ENCODE results near the gene PSENEN.
A peak's percentile ranks its signal among the peaks of the same experiment; 100 is the strongest.

The PSENEN gene

DNA sequence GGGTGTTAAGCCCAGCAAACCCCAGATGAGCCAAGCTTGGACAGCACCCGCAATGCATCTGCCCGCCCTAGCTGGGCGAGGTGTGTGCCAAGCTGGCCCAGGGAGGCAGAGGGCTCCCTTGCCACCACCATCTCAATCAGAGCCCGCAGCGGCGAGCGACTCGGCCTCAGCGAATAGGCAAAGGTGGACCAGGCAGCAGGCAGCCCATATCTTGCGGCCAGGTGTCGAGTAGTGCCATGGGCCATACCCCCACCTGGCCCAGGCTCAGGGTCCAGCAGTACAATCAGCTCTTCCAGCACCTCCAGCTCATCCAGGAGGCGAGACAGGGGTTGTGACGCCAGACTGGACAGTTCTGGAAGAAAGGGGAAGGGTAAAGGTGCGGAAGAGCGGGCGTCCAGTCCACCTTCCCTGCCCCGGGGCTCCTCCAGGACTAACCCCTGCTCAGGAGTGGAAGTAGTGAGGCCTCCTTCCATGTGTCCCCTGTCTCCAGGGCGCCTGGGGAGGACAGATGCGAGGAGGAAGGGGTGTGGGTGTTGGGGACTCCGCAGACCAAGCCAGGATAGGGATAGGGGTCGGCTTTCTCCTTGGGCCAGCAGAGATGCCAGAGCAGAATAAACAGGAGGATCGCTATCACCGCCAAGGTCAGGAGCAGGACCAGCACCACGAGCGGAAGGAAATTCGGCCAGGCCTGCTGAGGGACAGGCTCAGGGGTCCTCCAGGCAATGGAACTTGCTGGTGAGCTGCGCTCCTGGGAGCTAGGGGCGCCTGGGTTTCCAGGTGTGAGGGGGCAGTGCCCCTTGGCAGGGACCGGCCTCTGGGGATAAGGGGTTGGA lies 6.0 kb upstream of the PSENEN start:
- Histone ChIP-seq H3K18ac (ENCODE audit: low read length) (no peak overlapping the region), H3K79me1 (ENCODE audit: low read length) (no peaks in the 10 kb centered on the region), H3K23ac (ENCODE audit: low read length) (no peak overlapping the region), H3K27ac (ENCODE audit: low read depth, low read length) (no peak overlapping the region), H3K4me2 (ENCODE audit: low read length) (peak overlapping the region; percentile 93), H3K9ac (ENCODE audit: low read length) (peak overlapping the region; percentile 79), H2BK120ac (ENCODE audit: low read depth, low read length) (no peak overlapping the region), H2BK15ac (replicated peaks; ENCODE audit: low read depth) (no peak overlapping the region), H3K27me3 (ENCODE audit: insufficient read depth, low read length, poor library complexity) (no peaks in the 10 kb centered on the region), H3K79me2 (ENCODE audit: control insufficient read depth, insufficient read depth, low read length) (no peaks in the 10 kb centered on the region), H2AK5ac (ENCODE audit: low read length) (no peak overlapping the region), H4K8ac (ENCODE audit: low read depth, low read length) (no peak overlapping the region), H3K56ac (ENCODE audit: low read length) (peak overlapping the region; percentile 73), H4K5ac (ENCODE audit: low read length) (no peak overlapping the region), H3K4ac (ENCODE audit: low read depth, low read length) (no peak overlapping the region), H3K4me3 (ENCODE audit: low read length) (no peak overlapping the region), H2BK5ac (ENCODE audit: low read length) (no peak overlapping the region), H3K4me1 (ENCODE audit: control insufficient read depth, low read depth, low read length) (no peaks in the 10 kb centered on the region), H3K36me3 (ENCODE audit: control insufficient read depth, insufficient read depth, low read length) (peaks cover 9% of the 10 kb centered on the region)
- WGBS (ENCODE audit: extremely low coverage, insufficient coverage, low lambda C conversion rate): no CpG with 5 or more reads among the region's 29 CpGs
- DNase-seq: no peak

DNA sequence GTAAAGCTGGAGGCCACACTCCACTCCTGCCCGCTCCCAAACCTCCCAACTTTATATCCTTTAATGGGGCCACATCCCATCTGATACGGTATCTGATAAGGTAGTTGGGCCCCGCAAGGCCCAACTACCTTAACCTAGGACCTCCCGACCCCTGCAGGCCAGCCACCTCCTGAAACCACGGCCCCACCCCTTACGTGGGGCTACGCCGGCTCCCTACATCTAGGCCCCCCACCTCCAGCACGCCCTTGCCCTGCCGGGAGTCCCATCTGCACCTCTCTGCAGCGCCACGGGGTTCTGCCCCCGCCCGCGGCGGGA lies 5.4 kb upstream of the PSENEN start:
- H3K27ac ChIP-seq (ENCODE audit: low read depth, low read length): peak overlapping the region; percentile 13
- no peak overlapping the region for H3K18ac ChIP-seq (ENCODE audit: low read length)
- no peak overlapping the region for H3K23ac ChIP-seq (ENCODE audit: low read length)
- H3K9ac ChIP-seq (ENCODE audit: low read length): peak overlapping the region; percentile 79
- no peaks in the 10 kb centered on the region for H3K27me3 ChIP-seq (ENCODE audit: insufficient read depth, low read length, poor library complexity)
- WGBS (ENCODE audit: extremely low coverage, insufficient coverage, low lambda C conversion rate): no CpG with 5 or more reads among the region's 16 CpGs
- no peak overlapping the region for H2AK5ac ChIP-seq (ENCODE audit: low read length)
- H3K79me2 ChIP-seq (ENCODE audit: control insufficient read depth, insufficient read depth, low read length): no peaks in the 10 kb centered on the region
- peak overlapping the region; percentile 93 for H3K4me2 ChIP-seq (ENCODE audit: low read length)
- no peak for DNase-seq
- no peak overlapping the region for H2BK5ac ChIP-seq (ENCODE audit: low read length)
- no peak overlapping the region for H2BK120ac ChIP-seq (ENCODE audit: low read depth, low read length)
- no peaks in the 10 kb centered on the region for H3K4me1 ChIP-seq (ENCODE audit: control insufficient read depth, low read depth, low read length)
- no peak overlapping the region for H3K4ac ChIP-seq (ENCODE audit: low read depth, low read length)
- H3K4me3 ChIP-seq (ENCODE audit: low read length): peak overlapping the region; percentile 57
- no peak overlapping the region for H4K8ac ChIP-seq (ENCODE audit: low read depth, low read length)
- no peak overlapping the region for H2BK15ac ChIP-seq (replicated peaks; ENCODE audit: low read depth)
- H3K56ac ChIP-seq (ENCODE audit: low read length): peak overlapping the region; percentile 73
- H3K36me3 ChIP-seq (ENCODE audit: control insufficient read depth, insufficient read depth, low read length): peaks cover 9% of the 10 kb centered on the region
- no peaks in the 10 kb centered on the region for H3K79me1 ChIP-seq (ENCODE audit: low read length)
- no peak overlapping the region for H4K5ac ChIP-seq (ENCODE audit: low read length)

DNA sequence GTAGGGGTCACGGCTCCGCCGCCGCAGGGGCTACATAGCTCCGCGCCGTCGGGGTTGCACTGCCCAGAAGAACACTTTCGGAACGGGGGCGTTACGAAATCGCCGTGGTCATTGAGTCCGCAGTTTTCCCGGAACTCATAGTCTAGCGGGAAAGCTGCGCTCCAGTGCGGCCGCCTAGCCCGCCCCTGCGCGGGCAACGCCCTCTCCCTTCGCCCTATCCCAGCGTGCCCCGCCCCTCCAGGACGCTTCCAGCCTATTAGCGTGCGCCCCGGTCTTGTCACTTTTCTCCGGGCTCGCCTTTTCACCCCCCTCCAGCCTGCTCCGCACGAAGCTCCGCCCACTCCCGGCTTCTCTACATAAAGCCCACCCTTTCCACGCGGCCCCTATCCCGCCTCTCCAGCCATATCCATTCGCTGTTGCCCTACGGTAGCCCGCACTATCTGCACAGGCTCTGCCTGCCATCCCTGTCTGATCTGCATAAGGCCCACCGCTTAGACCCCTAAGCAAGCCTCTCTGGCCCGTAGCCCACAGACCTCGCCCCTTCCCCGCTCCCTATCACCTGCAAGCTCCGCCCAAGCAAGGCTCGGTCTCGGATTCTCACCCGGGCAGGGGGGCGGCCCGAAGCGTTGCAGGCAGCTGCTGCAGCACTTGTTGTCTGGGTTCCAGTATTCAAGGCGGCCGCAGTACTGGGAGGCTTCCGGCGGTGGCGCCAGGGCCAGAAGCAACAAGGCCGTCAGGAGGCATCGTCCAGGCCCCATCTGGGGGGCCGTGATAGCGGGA lies 4.8 kb upstream of the PSENEN start:
- no peak overlapping the region for H2BK120ac ChIP-seq (ENCODE audit: low read depth, low read length)
- H4K8ac ChIP-seq (ENCODE audit: low read depth, low read length): no peak overlapping the region
- H3K18ac ChIP-seq (ENCODE audit: low read length): peak overlapping the region; percentile 33
- H3K4ac ChIP-seq (ENCODE audit: low read depth, low read length): peak overlapping the region; percentile 39
- H3K23ac ChIP-seq (ENCODE audit: low read length): no peak overlapping the region
- DNase-seq: peak; percentile 99
- H3K79me1 ChIP-seq (ENCODE audit: low read length): no peaks in the 10 kb centered on the region
- H4K5ac ChIP-seq (ENCODE audit: low read length): no peak overlapping the region
- no peak overlapping the region for H2AK5ac ChIP-seq (ENCODE audit: low read length)
- peaks cover 9% of the 10 kb centered on the region for H3K36me3 ChIP-seq (ENCODE audit: control insufficient read depth, insufficient read depth, low read length)
- H3K27ac ChIP-seq (ENCODE audit: low read depth, low read length): peak overlapping the region; percentile 96
- H3K27me3 ChIP-seq (ENCODE audit: insufficient read depth, low read length, poor library complexity): no peaks in the 10 kb centered on the region
- no CpG with 5 or more reads among the region's 63 CpGs for WGBS (ENCODE audit: extremely low coverage, insufficient coverage, low lambda C conversion rate)
- peak overlapping the region; percentile 86 for H3K56ac ChIP-seq (ENCODE audit: low read length)
- peak overlapping the region; percentile 57 for H3K4me3 ChIP-seq (ENCODE audit: low read length)
- H3K9ac ChIP-seq (ENCODE audit: low read length): peak overlapping the region; percentile 81
- no peak overlapping the region for H2BK5ac ChIP-seq (ENCODE audit: low read length)
- peak overlapping the region; percentile 93 for H3K4me2 ChIP-seq (ENCODE audit: low read length)
- H2BK15ac ChIP-seq (replicated peaks; ENCODE audit: low read depth): no peak overlapping the region
- no peaks in the 10 kb centered on the region for H3K4me1 ChIP-seq (ENCODE audit: control insufficient read depth, low read depth, low read length)
- no peaks in the 10 kb centered on the region for H3K79me2 ChIP-seq (ENCODE audit: control insufficient read depth, insufficient read depth, low read length)

DNA sequence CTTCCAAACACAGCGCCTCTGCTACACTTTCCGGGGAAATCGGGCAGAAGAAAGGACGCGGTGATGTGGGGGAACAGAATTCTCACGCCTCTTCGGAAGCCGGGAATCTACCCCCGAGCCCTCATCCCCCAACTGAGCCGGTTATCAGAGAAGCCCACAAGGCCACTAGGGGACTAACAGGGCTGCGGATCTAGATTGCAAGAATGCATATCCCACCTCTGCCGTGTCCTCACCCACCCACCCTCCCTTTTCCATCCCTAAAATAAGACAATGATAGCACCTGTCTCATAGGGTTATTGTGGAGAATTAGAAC lies 4.3 kb upstream of the PSENEN start:
- Histone ChIP-seq H2BK5ac (ENCODE audit: low read length) (no peak overlapping the region), H3K4me2 (ENCODE audit: low read length) (peak overlapping the region; percentile 88), H3K18ac (ENCODE audit: low read length) (peak overlapping the region; percentile 33), H3K4me1 (ENCODE audit: control insufficient read depth, low read depth, low read length) (no peaks in the 10 kb centered on the region), H3K79me1 (ENCODE audit: low read length) (no peaks in the 10 kb centered on the region), H3K4me3 (ENCODE audit: low read length) (peak overlapping the region; percentile 44), H3K9ac (ENCODE audit: low read length) (peak overlapping the region; percentile 81), H3K36me3 (ENCODE audit: control insufficient read depth, insufficient read depth, low read length) (peaks cover 9% of the 10 kb centered on the region), H3K27me3 (ENCODE audit: insufficient read depth, low read length, poor library complexity) (no peaks in the 10 kb centered on the region), H3K4ac (ENCODE audit: low read depth, low read length) (peak overlapping the region; percentile 39), H3K79me2 (ENCODE audit: control insufficient read depth, insufficient read depth, low read length) (no peaks in the 10 kb centered on the region), H2BK15ac (replicated peaks; ENCODE audit: low read depth) (no peak overlapping the region), H2AK5ac (ENCODE audit: low read length) (no peak overlapping the region), H3K23ac (ENCODE audit: low read length) (no peak overlapping the region), H3K56ac (ENCODE audit: low read length) (peak overlapping the region; percentile 86), H2BK120ac (ENCODE audit: low read depth, low read length) (no peak overlapping the region), H4K8ac (ENCODE audit: low read depth, low read length) (no peak overlapping the region), H4K5ac (ENCODE audit: low read length) (no peak overlapping the region), H3K27ac (ENCODE audit: low read depth, low read length) (peak overlapping the region; percentile 96)
- DNase-seq: no peak
- WGBS (ENCODE audit: extremely low coverage, insufficient coverage, low lambda C conversion rate): no CpG with 5 or more reads among the region's 12 CpGs

DNA sequence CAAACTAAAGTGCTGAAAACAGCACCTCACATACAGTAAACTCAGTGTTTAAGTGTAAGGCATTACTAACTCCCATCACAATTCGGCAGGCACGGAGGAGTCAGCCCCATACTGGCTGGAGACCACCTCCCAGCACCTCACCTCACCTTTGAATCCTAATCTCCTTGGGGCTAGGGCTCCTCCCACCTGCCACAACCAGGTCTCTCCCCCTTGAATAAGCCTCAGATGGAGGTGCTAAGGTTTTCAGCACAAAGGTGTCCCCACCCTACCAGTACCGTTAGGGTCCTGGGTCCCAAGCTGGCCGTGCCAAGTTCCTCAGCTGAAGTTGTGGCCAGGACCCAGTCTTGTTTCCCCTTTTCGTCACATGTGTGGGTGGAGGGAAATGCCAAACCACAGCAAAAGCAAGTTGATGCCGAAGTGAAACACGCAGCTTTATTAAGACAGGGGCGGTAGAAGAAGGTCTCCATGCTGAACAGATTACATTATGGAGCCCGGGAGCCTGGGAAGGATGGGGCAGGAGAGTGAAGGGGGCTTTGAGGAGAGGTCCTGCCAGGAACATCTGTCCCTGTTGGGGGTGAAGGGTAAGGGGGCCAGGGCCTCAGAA lies 3.2 kb upstream of the PSENEN start, which contains the start of gene IGFLR1:
IGFLR1 (minus strand) TSS at position 332 of the 604 bp plus-strand sequence. CDS start 1,272 bp downstream, outside the sequence.
- WGBS (ENCODE audit: extremely low coverage, insufficient coverage, low lambda C conversion rate): no CpG with 5 or more reads among the region's 9 CpGs
- Histone ChIP-seq H4K8ac (ENCODE audit: low read depth, low read length) (no peak within 1 kb of the TSS), H3K27me3 (ENCODE audit: insufficient read depth, low read length, poor library complexity) (no peaks in the 10 kb centered on the region), H3K4me1 (ENCODE audit: control insufficient read depth, low read depth, low read length) (no peaks in the 10 kb centered on the region), H3K56ac (ENCODE audit: low read length) (peak within 1 kb of the TSS; percentile 74), H3K9ac (ENCODE audit: low read length) (no peak within 1 kb of the TSS), H3K4me3 (ENCODE audit: low read length) (no peak within 1 kb of the TSS), H2BK5ac (ENCODE audit: low read length) (no peak within 1 kb of the TSS), H3K18ac (ENCODE audit: low read length) (no peak within 1 kb of the TSS), H2BK15ac (replicated peaks; ENCODE audit: low read depth) (no peak within 1 kb of the TSS), H2BK120ac (ENCODE audit: low read depth, low read length) (no peak within 1 kb of the TSS), H3K4ac (ENCODE audit: low read depth, low read length) (no peak within 1 kb of the TSS), H3K79me1 (ENCODE audit: low read length) (no peaks in the 10 kb centered on the region), H3K79me2 (ENCODE audit: control insufficient read depth, insufficient read depth, low read length) (no peaks in the 10 kb centered on the region), H3K36me3 (ENCODE audit: control insufficient read depth, insufficient read depth, low read length) (peaks cover 7% of the 10 kb centered on the region), H3K27ac (ENCODE audit: low read depth, low read length) (no peak within 1 kb of the TSS), H4K5ac (ENCODE audit: low read length) (no peak within 1 kb of the TSS), H3K4me2 (ENCODE audit: low read length) (no peak within 1 kb of the TSS), H2AK5ac (ENCODE audit: low read length) (no peak within 1 kb of the TSS), H3K23ac (ENCODE audit: low read length) (no peak within 1 kb of the TSS)
- DNase-seq: no peak
